Stimulated activated CD4-positive, alpha-beta T cell treated with anti-CD3 and anti-CD28 coated beads, Interleukin-12 subunit alpha, Interleukin-12 subunit beta, amount 100 ng/mL, for 24 hours (primary cell): ENCODE data around the gene OR10AD1.
A peak's percentile ranks its signal among the peaks of the same experiment; 100 is the strongest.
"Not testable (repeated sequence)": the region's sequence is repeated elsewhere in the genome, so short reads cannot be mapped to it uniquely, and the experiment has no call there.

Experiments
- DNase-seq, 2 experiments: peaks; one replicate each; pipeline ENCODE4 v3.0.0-alpha.2; 2020; ENCODE audit warnings: low read depth in 2 of 2

The OR10AD1 gene

GRCh38 chr12:48160807-48161206 is 42.3 kb downstream of the OR10AD1 start:
- DNase-seq: no peak

DNA sequence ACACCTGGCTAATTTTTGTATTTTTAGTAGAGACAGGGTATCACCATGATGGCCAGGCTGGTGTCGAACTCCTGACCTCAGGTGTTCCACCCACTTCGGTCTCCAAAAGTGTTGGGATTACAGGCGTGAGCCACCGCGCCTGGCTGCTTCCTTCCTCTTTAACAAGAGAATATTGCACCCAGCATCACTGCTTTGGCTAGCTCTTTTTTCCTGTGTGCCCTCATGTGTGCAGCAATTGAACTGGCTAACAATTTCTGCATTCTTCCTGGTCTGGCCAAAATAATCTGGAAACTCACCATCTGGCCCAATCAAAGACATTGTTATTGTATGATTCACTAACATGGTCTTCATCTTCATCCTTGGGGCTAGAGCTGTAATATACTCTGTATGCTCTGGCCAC is 43.0 kb downstream of the OR10AD1 start:
- no peak for DNase-seq

GRCh38 chr12:48157889-48158370 is 45.2 kb downstream of the OR10AD1 start:
- no peak for DNase-seq

- peak; percentile 98 to 99 for DNase-seq
These were observed 45.8 kb downstream of the OR10AD1 start, which contains the start of gene ASB8 for GRCh38 chr12:48157018-48157888. ASB8 (minus strand) TSS chr12:48157515; CDS start chr12:48153496, 4,019 bp downstream.

- no peak for DNase-seq
These were observed 46.5 kb downstream of the OR10AD1 start for GRCh38 chr12:48156652-48157017.

DNA sequence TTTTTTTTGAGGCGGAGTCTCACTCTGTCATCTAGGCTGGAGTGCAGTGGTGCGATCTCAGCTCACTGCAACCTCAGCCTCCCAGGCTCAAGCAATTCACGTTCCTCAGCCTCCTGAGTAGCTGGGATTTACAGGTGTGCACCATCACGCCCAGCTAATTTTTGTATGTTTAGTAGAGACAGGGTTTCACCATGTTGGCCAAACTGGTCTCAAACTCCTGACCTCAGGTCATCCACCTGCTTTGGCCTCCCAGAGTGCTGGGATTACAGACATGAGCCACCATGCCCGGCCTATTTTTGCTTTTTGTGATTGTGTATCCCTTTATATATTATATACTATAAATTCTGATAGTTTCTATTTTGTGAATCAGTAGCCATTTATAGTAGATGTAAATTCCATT is 47.3 kb downstream of the OR10AD1 start:
- not testable (repeated sequence) for DNase-seq
